PC-3 (cell line): Measurements from ENCODE around the gene WEE2.

Experiments
- CTCF ChIP-seq: fragments of 300-600 bp; sonication (generic); conservative IDR thresholded peaks from 2 replicates; pipeline ENCODE4 v1.5.1; 2017; ENCODE audit warnings: antibody characterized with exemption, low read depth, mild to moderate bottlenecking, low read length
- EZH2 ChIP-seq: fragments of 300-600 bp; sonication (generic); IDR thresholded peaks from one replicate; pipeline ENCODE4 v1.6.1; 2017; ENCODE audit warnings: antibody characterized with exemption, mild to moderate bottlenecking, low read length; ENCODE audit not compliant: unreplicated experiment
- EZH2phosphoT487 ChIP-seq: fragments of 300-600 bp; sonication (generic); IDR thresholded peaks from 2 replicates; pipeline ENCODE4 v1.6.1; 2018; ENCODE audit warnings: mild to moderate bottlenecking, antibody characterized with exemption, low read length, borderline replicate concordance

- TF ChIP-seq CTCF: no peak
- no peak for TF ChIP-seq EZH2
- no peak for TF ChIP-seq EZH2phosphoT487
These were observed 9.3 kb downstream of the WEE2 start for GRCh38 chr7:141717450-141717849.
